Measurements from ENCODE around the gene LHFPL3.

LHFPL3 gene

DNA sequence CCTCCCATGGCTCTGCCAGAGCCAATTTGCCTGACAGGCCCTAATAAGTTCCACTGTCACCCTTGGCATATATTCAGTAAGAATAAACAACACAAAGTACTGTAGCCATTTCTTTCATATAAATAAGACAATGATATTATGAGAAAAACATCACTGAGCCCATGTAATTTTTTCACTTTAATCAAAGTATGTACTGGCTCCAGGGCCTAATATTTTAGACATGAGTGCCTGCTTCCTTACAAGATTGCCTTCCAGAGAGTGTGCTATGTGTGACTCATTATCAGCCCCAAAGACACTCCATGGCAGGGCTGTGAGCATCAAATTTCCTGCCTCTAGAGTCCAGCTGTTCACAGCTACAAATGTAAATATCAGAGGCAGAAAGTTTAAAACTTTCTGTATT, 297.6 kb downstream of the LHFPL3 start:
- no peak for DNase-seq (ENCODE audit: low spot score)
- TF ChIP-seq, protein P1, sequence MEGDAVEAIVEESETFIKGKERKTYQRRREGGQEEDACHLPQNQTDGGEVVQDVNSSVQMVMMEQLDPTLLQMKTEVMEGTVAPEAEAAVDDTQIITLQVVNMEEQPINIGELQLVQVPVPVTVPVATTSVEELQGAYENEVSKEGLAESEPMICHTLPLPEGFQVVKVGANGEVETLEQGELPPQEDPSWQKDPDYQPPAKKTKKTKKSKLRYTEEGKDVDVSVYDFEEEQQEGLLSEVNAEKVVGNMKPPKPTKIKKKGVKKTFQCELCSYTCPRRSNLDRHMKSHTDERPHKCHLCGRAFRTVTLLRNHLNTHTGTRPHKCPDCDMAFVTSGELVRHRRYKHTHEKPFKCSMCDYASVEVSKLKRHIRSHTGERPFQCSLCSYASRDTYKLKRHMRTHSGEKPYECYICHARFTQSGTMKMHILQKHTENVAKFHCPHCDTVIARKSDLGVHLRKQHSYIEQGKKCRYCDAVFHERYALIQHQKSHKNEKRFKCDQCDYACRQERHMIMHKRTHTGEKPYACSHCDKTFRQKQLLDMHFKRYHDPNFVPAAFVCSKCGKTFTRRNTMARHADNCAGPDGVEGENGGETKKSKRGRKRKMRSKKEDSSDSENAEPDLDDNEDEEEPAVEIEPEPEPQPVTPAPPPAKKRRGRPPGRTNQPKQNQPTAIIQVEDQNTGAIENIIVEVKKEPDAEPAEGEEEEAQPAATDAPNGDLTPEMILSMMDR (IDR thresholded peaks at IDR 0.05; ENCODE audit: extremely low read depth, insufficient read depth, missing control alignments) = no peak
- in situ Hi-C loops (cut with MboI; ENCODE audit: low pct_unique_long_range_greater_than_20kb, low sequenced_read_pairs, unreplicated experiment) = loop anchor here (25.0 kb wide), 1 partner anchor 286 kb away; no protein-coding TSS in a partner anchor

DNA sequence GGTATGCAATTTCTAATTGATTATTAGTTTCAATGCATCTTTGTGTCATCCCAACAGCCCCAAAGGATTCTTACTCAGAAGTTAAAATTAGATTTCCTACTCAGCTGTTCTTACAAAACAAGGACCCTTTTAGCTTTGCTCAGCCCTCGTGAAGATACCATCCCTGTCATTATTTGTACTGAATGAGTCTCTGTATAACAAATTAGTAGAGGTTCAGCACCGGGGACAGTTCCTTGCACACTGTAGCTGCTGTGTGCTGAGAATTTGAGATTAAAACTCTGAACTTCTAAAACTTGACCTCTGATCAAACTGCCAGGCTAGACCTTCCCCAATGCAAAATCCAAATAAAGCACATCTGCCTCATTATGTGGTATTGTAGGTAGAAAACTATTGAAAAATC, 299.1 kb downstream of the LHFPL3 start:
- TF ChIP-seq, protein P1 (IDR thresholded peaks at IDR 0.05; ENCODE audit: extremely low read depth, insufficient read depth, missing control alignments) = no peak

DNA sequence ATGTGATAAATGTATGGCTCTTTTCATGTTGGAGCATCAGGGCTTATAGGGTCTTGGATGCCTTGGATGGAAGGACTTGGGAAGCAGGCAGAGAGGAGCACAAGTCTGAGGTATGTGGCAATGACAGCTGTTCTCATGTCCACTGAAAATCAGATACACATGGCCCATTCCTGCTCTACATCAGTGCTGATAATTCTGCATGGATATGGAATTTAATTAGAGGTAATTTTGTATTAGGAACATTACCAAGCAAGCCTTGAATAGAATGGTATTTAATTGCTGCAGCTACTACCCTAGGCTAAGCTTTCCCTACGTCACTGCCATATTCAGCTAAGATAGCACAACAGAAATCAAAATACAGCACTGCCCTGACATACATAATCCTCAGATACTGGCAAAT, 299.6 kb downstream of the LHFPL3 start:
- in situ Hi-C loops (cut with MboI; ENCODE audit: low pct_unique_long_range_greater_than_20kb, low sequenced_read_pairs, unreplicated experiment) = loop anchor here (25.0 kb wide), 1 partner anchor 284 kb away; no protein-coding TSS in a partner anchor
- TF ChIP-seq, protein P1 (IDR thresholded peaks at IDR 0.05; ENCODE audit: extremely low read depth, insufficient read depth, missing control alignments) = no peak
- no peak for DNase-seq (ENCODE audit: low spot score)

More for the DNA sequence above, 299.1 kb downstream of the LHFPL3 start:
- no peak for DNase-seq (ENCODE audit: low spot score)
- in situ Hi-C loops (cut with MboI; ENCODE audit: low pct_unique_long_range_greater_than_20kb, low sequenced_read_pairs, unreplicated experiment) = loop anchor here (25.0 kb wide), 1 partner anchor 285 kb away; no protein-coding TSS in a partner anchor

DNA sequence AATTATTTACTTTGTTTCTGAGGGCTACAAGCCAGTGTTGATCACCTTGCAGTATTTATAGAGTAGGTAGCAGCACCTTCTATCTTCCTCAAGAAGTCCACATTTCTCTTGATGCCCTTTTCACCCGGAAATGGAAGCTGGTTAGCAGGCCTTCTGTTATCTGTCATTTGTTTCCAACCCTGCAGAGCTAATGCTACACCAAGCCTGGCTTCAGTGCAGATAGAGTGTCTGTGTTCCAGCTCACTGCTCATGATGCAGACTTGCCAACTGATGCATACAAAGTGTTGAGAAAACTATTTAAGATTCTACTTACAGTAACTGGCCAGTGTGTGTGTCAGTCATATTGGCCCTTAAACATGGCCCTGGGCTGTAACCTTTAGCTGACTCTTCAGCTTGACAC, 301.0 kb downstream of the LHFPL3 start:
- in situ Hi-C loops (cut with MboI; ENCODE audit: low pct_unique_long_range_greater_than_20kb, low sequenced_read_pairs, unreplicated experiment) = loop anchor here (25.0 kb wide), 1 partner anchor 283 kb away; no protein-coding TSS in a partner anchor
- TF ChIP-seq, protein P1 (IDR thresholded peaks at IDR 0.05; ENCODE audit: extremely low read depth, insufficient read depth, missing control alignments) = no peak
- no peak for DNase-seq (ENCODE audit: low spot score)

DNA sequence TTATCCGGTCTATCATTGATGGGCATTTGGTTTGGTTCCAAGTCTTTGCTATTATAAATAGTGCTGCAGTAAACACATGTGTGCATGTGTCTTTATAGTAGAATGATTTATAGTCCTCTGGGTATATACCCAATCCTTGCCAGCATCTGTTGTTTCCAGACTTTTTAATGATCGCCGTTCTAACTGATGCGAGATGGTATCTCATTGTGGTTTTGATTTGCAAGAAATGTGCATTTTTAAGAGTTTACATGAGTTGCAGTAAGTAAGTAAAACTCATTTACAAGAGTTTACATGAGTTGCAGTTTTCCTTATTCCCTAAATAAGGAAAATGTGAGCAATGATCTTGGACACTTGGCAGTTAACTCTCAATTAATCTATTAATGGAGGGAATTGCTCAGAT, 312.1 kb downstream of the LHFPL3 start:
- DNase-seq (ENCODE audit: low spot score) = no peak
- in situ Hi-C loops (cut with MboI; ENCODE audit: low pct_unique_long_range_greater_than_20kb, low sequenced_read_pairs, unreplicated experiment) = loop anchor here (25.0 kb wide), 1 partner anchor 272 kb away; no protein-coding TSS in a partner anchor
- TF ChIP-seq, protein P1 (IDR thresholded peaks at IDR 0.05; ENCODE audit: extremely low read depth, insufficient read depth, missing control alignments) = no peak

DNA sequence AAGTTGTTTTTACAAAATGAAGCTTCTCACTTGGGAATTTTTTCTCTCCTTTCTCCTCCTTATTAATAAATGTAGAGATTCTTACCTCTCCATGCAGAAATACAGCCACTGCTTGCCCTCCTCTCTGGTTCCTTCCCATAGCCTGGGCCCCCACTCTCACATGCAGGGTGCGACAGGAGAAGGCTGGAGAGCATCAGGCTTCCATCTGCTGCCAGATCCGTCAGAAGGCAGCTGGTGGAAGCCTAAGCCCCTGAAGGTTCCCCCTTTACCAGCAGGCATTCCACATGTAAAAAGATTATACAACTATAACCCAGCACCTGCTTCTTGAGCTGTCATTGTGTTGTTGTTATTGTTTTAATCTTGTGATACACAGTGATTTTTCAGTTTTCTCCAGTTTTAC, 314.2 kb downstream of the LHFPL3 start:
- TF ChIP-seq, protein P1 (IDR thresholded peaks at IDR 0.05; ENCODE audit: extremely low read depth, insufficient read depth, missing control alignments) = no peak
- in situ Hi-C loops (cut with MboI; ENCODE audit: low pct_unique_long_range_greater_than_20kb, low sequenced_read_pairs, unreplicated experiment) = loop anchor here (25.0 kb wide), 1 partner anchor 270 kb away; no protein-coding TSS in a partner anchor
- DNase-seq (ENCODE audit: low spot score) = no peak

Measured in GM13977 (cell line).